HG03060 (cell line): Measurements from ENCODE around the gene CNTN6.

Source experiments
- ATAC-seq: cut with Tn5 transposase; IDR thresholded peaks from one replicate; pipeline ENCODE4 v1.9.1; 2021; ENCODE audit warnings: low read depth, moderate number of reproducible peaks; ENCODE audit not compliant: unreplicated experiment

The CNTN6 gene

GRCh38 chr3:1092771-1093170, at the start of gene CNTN6:
Gene CNTN6 (plus strand): TSS chr3:1093024. CDS start chr3:1148009, 54,985 bp downstream.
- no peak for ATAC-seq

- ATAC-seq = no peak
These were observed 44.3 kb upstream of the CNTN6 start for GRCh38 chr3:1048558-1048957.

- ATAC-seq = no peak
These were observed 37.0 kb upstream of the CNTN6 start for GRCh38 chr3:1055870-1056269.

- ATAC-seq = no peak
These were observed 36.1 kb upstream of the CNTN6 start for GRCh38 chr3:1056744-1057143.

GRCh38 chr3:1057436-1057835, 35.4 kb upstream of the CNTN6 start:
- ATAC-seq = no peak

GRCh38 chr3:1068985-1069384, 23.8 kb upstream of the CNTN6 start:
- no peak for ATAC-seq

- ATAC-seq = no peak
These were observed 20.8 kb upstream of the CNTN6 start for GRCh38 chr3:1072041-1072440.

- ATAC-seq = no peak
These were observed 13.2 kb upstream of the CNTN6 start for GRCh38 chr3:1079662-1080061.

GRCh38 chr3:1082108-1082507, 10.7 kb upstream of the CNTN6 start:
- peak; percentile 42 for ATAC-seq

GRCh38 chr3:1087066-1087560, 5.7 kb upstream of the CNTN6 start:
- ATAC-seq = no peak

GRCh38 chr3:1088503-1088902, 4.3 kb upstream of the CNTN6 start:
- no peak for ATAC-seq

GRCh38 chr3:1091286-1091685, 1.5 kb upstream of the CNTN6 start:
- no peak for ATAC-seq

GRCh38 chr3:1092061-1092460, 763 bp upstream of the CNTN6 start:
- no peak for ATAC-seq

- ATAC-seq = no peak
These were observed 393 bp downstream of the CNTN6 start for GRCh38 chr3:1093217-1093616.

GRCh38 chr3:1103525-1103924, 10.7 kb downstream of the CNTN6 start:
- ATAC-seq = no peak

GRCh38 chr3:1117843-1118473, 25.1 kb downstream of the CNTN6 start:
- ATAC-seq = no peak

- no peak for ATAC-seq
These were observed 38.3 kb downstream of the CNTN6 start for GRCh38 chr3:1131166-1131565.

GRCh38 chr3:1135194-1135593, 42.4 kb downstream of the CNTN6 start:
- ATAC-seq = no peak

GRCh38 chr3:1138036-1138435, 45.2 kb downstream of the CNTN6 start:
- ATAC-seq = no peak

GRCh38 chr3:1139071-1139470, 46.2 kb downstream of the CNTN6 start:
- ATAC-seq = no peak

- ATAC-seq = no peak
These were observed 54.5 kb downstream of the CNTN6 start for GRCh38 chr3:1147326-1147725.

GRCh38 chr3:1147819-1148218, 55.0 kb downstream of the CNTN6 start:
- no peak for ATAC-seq

GRCh38 chr3:1164101-1164500, 71.3 kb downstream of the CNTN6 start:
- ATAC-seq = no peak
